Hematopoietic multipotent progenitor cell treated with erythropoietin and hydrocortisone succinate and interleukin-3 and kit ligand, for 17 days (in vitro differentiated cells): ENCODE data around the gene OFD1.

Experiments
- DNase-seq: peaks from one replicate; pipeline ENCODE4 v3.0.0-alpha.2; 2015; ENCODE audit warnings: low spot score

The OFD1 gene, protein sequence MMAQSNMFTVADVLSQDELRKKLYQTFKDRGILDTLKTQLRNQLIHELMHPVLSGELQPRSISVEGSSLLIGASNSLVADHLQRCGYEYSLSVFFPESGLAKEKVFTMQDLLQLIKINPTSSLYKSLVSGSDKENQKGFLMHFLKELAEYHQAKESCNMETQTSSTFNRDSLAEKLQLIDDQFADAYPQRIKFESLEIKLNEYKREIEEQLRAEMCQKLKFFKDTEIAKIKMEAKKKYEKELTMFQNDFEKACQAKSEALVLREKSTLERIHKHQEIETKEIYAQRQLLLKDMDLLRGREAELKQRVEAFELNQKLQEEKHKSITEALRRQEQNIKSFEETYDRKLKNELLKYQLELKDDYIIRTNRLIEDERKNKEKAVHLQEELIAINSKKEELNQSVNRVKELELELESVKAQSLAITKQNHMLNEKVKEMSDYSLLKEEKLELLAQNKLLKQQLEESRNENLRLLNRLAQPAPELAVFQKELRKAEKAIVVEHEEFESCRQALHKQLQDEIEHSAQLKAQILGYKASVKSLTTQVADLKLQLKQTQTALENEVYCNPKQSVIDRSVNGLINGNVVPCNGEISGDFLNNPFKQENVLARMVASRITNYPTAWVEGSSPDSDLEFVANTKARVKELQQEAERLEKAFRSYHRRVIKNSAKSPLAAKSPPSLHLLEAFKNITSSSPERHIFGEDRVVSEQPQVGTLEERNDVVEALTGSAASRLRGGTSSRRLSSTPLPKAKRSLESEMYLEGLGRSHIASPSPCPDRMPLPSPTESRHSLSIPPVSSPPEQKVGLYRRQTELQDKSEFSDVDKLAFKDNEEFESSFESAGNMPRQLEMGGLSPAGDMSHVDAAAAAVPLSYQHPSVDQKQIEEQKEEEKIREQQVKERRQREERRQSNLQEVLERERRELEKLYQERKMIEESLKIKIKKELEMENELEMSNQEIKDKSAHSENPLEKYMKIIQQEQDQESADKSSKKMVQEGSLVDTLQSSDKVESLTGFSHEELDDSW

GRCh38 chrX:13734278-13735172 is at the start of gene OFD1, which contains the start of gene TRAPPC2:
TSS of gene OFD1 (plus strand) at chrX:13734748. CDS start at chrX:13735072, 324 bp downstream.
TSS of gene TRAPPC2 (minus strand) at chrX:13734620. CDS start at chrX:13719963, 14,657 bp downstream.
- DNase-seq = peak; percentile 94

DNA sequence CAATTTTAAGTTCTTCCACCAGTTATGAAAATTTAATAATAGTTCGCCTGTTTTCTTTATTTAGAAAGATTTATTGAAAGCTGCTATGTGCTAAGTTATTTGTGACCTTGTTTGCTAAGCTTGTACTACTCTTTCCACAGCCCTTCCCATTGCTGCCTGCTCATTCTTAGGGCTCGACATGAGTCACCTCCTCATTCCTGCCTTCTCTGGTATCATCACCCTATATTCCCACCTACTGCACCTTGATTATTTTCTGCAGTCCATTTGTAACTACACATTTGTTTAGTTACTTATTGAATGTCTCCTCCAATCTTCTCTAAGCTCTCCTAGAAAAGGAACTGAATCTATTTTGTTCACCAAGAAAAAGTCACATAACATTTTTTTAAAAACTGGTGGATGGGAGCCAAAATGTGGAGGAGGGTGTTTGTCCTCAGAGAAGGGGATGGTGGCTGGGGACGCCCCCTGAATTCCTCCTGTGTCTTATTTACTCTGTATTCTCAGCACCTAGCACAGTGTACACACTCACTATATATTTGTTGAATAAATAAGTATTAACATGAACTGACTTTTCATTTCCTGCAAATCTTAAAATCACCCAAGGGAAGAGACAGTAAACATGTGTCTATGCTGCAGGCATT is 49.3 kb upstream of the OFD1 start:
- DNase-seq = no peak

DNA sequence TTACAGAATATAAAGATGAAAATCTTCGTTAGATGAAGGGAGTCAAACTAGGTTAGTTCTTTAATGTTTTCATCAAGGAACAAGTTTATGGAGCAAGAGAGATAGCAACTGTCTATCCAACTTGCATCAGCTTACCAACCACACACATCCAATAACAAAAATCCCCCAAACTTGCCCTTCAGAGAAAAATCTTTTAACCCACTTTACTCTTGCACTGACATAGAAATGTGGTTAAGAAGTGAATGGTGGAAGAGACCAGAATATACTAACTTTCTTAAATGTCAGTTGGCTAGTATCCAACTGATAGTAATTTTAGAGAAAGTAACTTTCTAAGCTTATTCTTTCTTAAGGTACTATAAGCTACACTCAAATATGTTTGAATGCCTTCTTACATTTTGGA is 47.3 kb upstream of the OFD1 start:
- DNase-seq = no peak

- no peak for DNase-seq
Measured at GRCh38 chrX:13688384-13688957, 46.1 kb upstream of the OFD1 start.

DNA sequence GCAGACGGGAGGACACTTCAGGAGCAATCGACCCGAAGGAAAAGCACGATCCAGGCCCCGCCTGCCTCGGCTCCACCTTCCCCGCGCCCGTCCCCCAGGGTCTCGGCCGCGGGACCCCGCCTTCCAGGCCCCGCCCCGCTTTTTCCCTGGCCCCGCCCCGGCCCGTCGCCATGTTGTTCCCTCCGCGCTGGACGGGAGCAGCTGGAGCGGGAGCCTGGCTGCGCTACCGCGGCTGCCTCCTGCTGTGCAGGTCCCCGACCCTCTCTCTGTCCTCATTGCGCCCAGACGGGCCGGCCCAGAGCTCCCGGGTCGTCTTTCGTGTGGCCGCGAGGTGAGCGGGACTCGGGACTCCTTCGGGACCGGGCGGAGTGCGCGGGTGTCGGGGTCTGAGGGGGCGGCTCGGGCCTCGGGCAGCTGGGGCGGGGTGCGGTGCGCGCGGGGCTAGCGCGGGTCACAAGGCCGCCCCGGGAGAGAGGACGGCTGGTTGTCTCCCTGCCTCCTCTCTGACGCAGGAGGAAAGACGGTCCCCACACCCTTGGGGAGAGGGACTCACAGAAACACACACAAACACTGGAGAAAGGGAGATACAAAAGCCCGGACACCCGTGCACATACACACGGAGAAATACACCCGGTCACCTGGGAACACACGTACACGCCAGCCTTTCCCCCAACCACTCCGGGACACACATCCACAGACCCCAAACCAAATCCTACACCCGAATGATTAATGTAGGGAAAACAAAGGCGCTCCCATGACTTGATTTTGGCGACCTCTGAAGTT is 45.4 kb upstream of the OFD1 start, which contains the start of gene RAB9A:
Gene RAB9A, plus strand, starts transcription at position 171 of the 783 bp plus-strand sequence. CDS start 19,619 bp downstream, outside the sequence.
- DNase-seq = peak; percentile 80

- DNase-seq = peak; percentile 75
Measured at GRCh38 chrX:13689741-13690211, 44.8 kb upstream of the OFD1 start.

GRCh38 chrX:13690836-13691235 is 43.7 kb upstream of the OFD1 start:
- peak; percentile 18 for DNase-seq

- DNase-seq = peak; percentile 19
Measured at GRCh38 chrX:13691841-13692371, 42.6 kb upstream of the OFD1 start.

GRCh38 chrX:13692771-13693231 is 41.7 kb upstream of the OFD1 start:
- DNase-seq = peak; percentile 24

- DNase-seq = no peak
Measured at GRCh38 chrX:13693341-13693961, 41.1 kb upstream of the OFD1 start.

GRCh38 chrX:13694359-13694758 is 40.2 kb upstream of the OFD1 start:
- DNase-seq = no peak

- DNase-seq = no peak
Measured at GRCh38 chrX:13694983-13695382, 39.6 kb upstream of the OFD1 start.

DNA sequence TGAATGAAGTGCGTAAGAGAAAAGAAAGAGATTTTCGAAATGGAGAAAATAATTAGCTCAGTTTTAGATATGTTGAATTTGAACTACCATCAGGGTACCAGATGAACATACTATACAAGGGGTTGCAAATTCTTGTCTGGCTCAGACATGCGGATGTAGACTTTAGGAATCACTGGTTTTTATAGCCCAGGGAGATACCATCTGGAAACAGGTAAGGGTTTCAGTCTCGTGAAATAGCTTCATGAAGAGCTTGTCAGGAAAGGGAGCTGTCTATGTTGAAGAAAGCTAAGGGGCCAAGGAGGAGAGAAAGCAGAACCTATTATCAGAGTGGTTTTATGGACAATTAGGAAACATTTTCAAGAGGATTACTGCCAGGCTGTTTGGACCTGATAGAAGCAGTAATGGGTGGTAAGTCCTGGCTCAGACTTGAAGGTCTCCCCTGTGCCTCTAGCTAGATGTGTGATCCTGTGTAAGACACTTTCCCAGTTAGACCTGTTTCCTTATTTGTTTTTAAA is 38.9 kb upstream of the OFD1 start:
- no peak for DNase-seq

GRCh38 chrX:13697455-13697854 is 37.1 kb upstream of the OFD1 start:
- no peak for DNase-seq

DNA sequence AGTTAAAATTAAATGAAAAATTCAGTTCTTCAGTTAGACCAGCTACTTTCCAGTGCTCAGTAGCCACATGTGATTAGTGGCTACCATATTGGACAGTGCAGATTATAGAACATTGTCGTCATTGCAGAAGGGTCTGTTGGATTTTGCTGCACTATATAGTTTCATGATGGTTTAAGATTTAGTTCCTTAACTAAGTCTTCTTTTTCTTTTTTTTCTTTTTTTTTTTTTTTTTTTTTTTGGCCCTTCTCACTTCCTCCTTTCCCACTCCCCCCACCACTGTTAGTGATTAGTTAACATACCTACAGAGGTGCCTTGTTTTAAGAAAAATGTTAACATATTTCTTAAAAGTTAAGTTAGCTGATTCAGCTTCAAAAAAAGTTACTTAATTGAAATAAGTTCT is 36.6 kb upstream of the OFD1 start:
- DNase-seq = no peak

DNA sequence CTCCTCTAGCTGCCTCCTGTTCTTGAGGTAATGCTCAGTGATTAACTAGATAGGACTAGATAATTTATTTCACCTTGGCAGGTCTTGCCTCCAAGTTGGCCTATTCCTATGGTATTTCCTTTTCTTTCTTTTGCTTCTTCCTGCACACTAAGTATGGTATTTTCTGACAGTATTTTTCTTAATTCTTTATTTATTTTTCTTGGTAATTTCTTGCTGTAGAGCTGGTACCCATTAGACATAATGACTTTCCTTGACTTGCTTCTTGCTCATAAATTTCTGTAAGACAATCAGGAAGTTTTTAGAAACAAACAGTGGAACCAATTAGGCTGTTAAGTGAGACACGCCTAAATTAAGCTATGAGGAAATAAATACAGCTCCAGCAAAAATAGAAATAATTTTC is 36.1 kb upstream of the OFD1 start:
- DNase-seq = no peak

DNA sequence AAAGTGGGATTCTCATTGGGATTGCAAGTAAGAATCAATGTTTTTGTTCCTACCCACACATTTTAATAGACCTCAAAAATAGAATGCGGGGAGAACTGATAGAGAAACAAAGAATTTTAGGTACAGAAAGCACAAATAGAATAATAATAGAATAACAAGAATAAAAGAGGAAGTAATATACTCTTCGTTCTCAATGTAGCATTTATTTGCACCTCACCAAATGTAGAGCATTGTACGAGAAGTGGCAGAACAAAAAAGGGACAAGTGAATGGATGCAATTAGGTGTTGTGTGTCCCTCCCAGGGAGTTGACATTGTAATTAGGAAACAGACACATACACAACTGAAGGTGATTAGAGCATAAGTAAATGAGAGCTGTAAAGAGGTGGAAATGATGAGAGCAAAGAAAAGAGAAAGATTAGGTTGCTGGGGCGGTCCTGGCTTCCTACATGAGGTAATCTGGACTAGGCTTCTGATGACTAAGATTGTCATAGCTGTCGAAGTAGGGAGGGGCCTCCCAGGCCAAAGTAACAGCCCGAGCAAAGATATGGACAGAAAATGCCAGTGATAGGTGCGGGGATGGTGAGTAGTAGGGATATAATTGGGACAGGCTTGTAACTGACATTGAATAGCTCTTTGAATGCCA is 35.2 kb upstream of the OFD1 start:
- peak; percentile 44 for DNase-seq

- no peak for DNase-seq
Measured at GRCh38 chrX:13700380-13700779, 34.2 kb upstream of the OFD1 start.
